Esophagus muscularis mucosa (tissue), 4 donors: ENCODE measurements around the gene ZNF155. TPM values are rescaled to one million over a fixed set of nuclear protein-coding genes. Genes with fewer than 3 reads are reported as not detected.

ENCODE experiments used
- DNase-seq: peaks from one replicate; pipeline ENCODE4 v3.0.0-alpha.2; 2017; ENCODE audit errors: extremely low spot score
- H3K27ac ChIP-seq, 4 donors: fragments of 200-600 bp; sonication (generic); replicated peaks in 1 of 4; 1 replicate in 3 of 4; 2 replicates in 1 of 4; pipeline ENCODE4 v1.5.1; 2016 to 2019; ENCODE audit warnings: mild to moderate bottlenecking in 1 of 4
- H3K27me3 ChIP-seq, 4 donors: fragments of 200-600 bp; sonication (generic); one replicate each; pipeline versions ENCODE4 v1.5.1 to v1.6.0; 2016 to 2019
- H3K36me3 ChIP-seq, 4 donors: fragments of 200-600 bp; sonication (generic); one replicate each; pipeline ENCODE4 v1.5.1; 2016 to 2019
- H3K4me1 ChIP-seq, 4 donors: fragments of 200-600 bp; sonication (generic); one replicate each; pipeline ENCODE4 v1.5.1; 2016 to 2019
- H3K4me3 ChIP-seq, 4 donors: fragments of 200-600 bp; sonication (generic); 1 replicate in 2 of 4; 2 replicates in 2 of 4; pipeline ENCODE4 v1.5.1; 2016 to 2019; ENCODE audit warnings: mild to moderate bottlenecking in 4 of 4, moderate library complexity in 1 of 4
- H3K9me3 ChIP-seq, 4 donors: fragments of 200-600 bp; sonication (generic); 1 replicate in 3 of 4; 2 replicates in 1 of 4; pipeline ENCODE4 v1.5.1; 2016 to 2019
- CTCF ChIP-seq, 3 experiments: fragments of 200-600 bp in 2 of 3; fragments of 450-650 bp in 1 of 3; sonication (generic) in 2 of 3; IDR thresholded peaks; one replicate each; pipeline ENCODE4 v1.5.1; 2017 to 2019; ENCODE audit warnings: antibody characterized with exemption in 3 of 3, mild to moderate bottlenecking in 2 of 3, moderate library complexity in 1 of 3
- EP300 ChIP-seq: sonication (generic); formaldehyde crosslinking; IDR thresholded peaks from one replicate; pipeline ENCODE4 v1.6.1; 2017; ENCODE audit warnings: antibody characterized with exemption
- POLR2A ChIP-seq: fragments of 450-650 bp; IDR thresholded peaks from one replicate; pipeline ENCODE4 v1.6.1; 2017; ENCODE audit warnings: antibody characterized with exemption, moderate library complexity, mild to moderate bottlenecking, low read depth
- POLR2AphosphoS5 ChIP-seq, 2 donors: sonication (generic); formaldehyde crosslinking; IDR thresholded peaks; one replicate each; pipeline ENCODE4 v1.6.1; 2017; ENCODE audit warnings: antibody characterized with exemption in 2 of 2
- WGBS: methylation state at CpG from one replicate; pipeline ENCODE4 v1.1.5; 2018; 5-methylcytosine and 5-hydroxymethylcytosine counted together
- intact Hi-C: fragments of 100-400 bp; cut with DNase I; formaldehyde crosslinking; loops from one replicate; pipeline ENCODE4 v1.15.1; 2023
- total RNA-seq, 4 donors: library from RNA; depleted of rRNA; stranded (reverse); fragments of >200 nt; gene quantifications; one replicate each; pipeline versions ENCODE4 v1.1.0 to v1.2.1, GENCODE V29; 2016

Gene ZNF155
- total RNA-seq, 4 donors from 2014 or later = 5.3 to 6.2 (median 5.9) TPM

GRCh38 chr19:44019498-44019897, 35.5 kb downstream of the ZNF155 start:
- H3K27me3 ChIP-seq = no peaks in the 10 kb centered on the region
- no peaks in the 10 kb centered on the region for H3K36me3 ChIP-seq
- H3K4me1 ChIP-seq = peaks cover 0 to under 1% (median 0%) of the 10 kb centered on the region in 4 donors
- H3K4me3 ChIP-seq = no peak overlapping the region
- peaks cover 0 to 18% (median 9%) of the 10 kb centered on the region in 4 donors for H3K9me3 ChIP-seq
- 58% methylated on average over 2 of the region's 2 CpGs for WGBS
- DNase-seq = peak; percentile 12
- intact Hi-C loops = no loop called here
- H3K27ac ChIP-seq = no peak overlapping the region
- TF ChIP-seq POLR2AphosphoS5 (IDR thresholded peaks at IDR 0.05) = no peak
- no peak for TF ChIP-seq EP300
- no peak for TF ChIP-seq CTCF (IDR thresholded peaks at IDR 0.05)
- no peak for TF ChIP-seq POLR2A

GRCh38 chr19:44021221-44021620, 37.2 kb downstream of the ZNF155 start:
- H3K27ac ChIP-seq = no peak overlapping the region
- no peaks in the 10 kb centered on the region for H3K27me3 ChIP-seq
- H3K4me3 ChIP-seq = no peak overlapping the region
- peaks cover 6 to 13% (median 12%) of the 10 kb centered on the region in 4 donors for H3K4me1 ChIP-seq
- DNase-seq = peak; percentile 12
- peaks cover 0 to 7% (median 4%) of the 10 kb centered on the region in 4 donors for H3K9me3 ChIP-seq
- intact Hi-C loops = no loop called here
- H3K36me3 ChIP-seq = peaks cover 0 to 1% (median 0%) of the 10 kb centered on the region in 4 donors
- no peak for TF ChIP-seq POLR2AphosphoS5 (IDR thresholded peaks at IDR 0.05)
- TF ChIP-seq EP300 = no peak
- no peak for TF ChIP-seq POLR2A
- TF ChIP-seq CTCF (IDR thresholded peaks at IDR 0.05) = no peak

- WGBS = 45% methylated on average over 4 of the region's 4 CpGs
- Histone ChIP-seq H3K4me1 (peaks cover 6 to 14% (median 13%) of the 10 kb centered on the region in 4 donors), H3K9me3 (peaks cover 0 to 33% (median 28%) of the 10 kb centered on the region in 4 donors), H3K4me3 (peak overlapping the region; percentile 73 to 90 (median 79)), H3K27me3 (no peaks in the 10 kb centered on the region), H3K36me3 (peaks cover 31 to 38% (median 33%) of the 10 kb centered on the region in 4 donors), H3K27ac (peak overlapping the region; percentile 62 to 74 (median 69))
- no peak for DNase-seq
- TF ChIP-seq CTCF (IDR thresholded peaks at IDR 0.05) (no peak), EP300 (no peak), POLR2AphosphoS5 (IDR thresholded peaks at IDR 0.05) (no peak), POLR2A (no peak)
- intact Hi-C loops = no loop called here
Measured at GRCh38 chr19:44024900-44025216, 40.9 kb downstream of the ZNF155 start.

GRCh38 chr19:44025217-44025936, 41.4 kb downstream of the ZNF155 start, which contains the start of gene ZNF222:
TSS of gene ZNF222 (plus strand) at chr19:44025379. CDS start at chr19:44025437, 58 bp downstream.
- TF ChIP-seq CTCF (IDR thresholded peaks at IDR 0.05) (no peak), POLR2AphosphoS5 (IDR thresholded peaks at IDR 0.05) (peak; percentile 36 to 71)
- peaks cover 2 to 38% (median 32%) of the 10 kb centered on the region in 4 donors for H3K9me3 ChIP-seq
- peak within 1 kb of the TSS; percentile 62 to 74 (median 69) for H3K27ac ChIP-seq
- H3K4me3 ChIP-seq = peak within 1 kb of the TSS; percentile 73 to 90 (median 79)
- under 1% methylated on average over 31 of the region's 37 CpGs for WGBS
- peaks cover 36 to 43% (median 38%) of the 10 kb centered on the region in 4 donors for H3K36me3 ChIP-seq
- intact Hi-C loops = no loop called here
- H3K4me1 ChIP-seq = peaks cover 6 to 14% (median 13%) of the 10 kb centered on the region in 4 donors
- no peaks in the 10 kb centered on the region for H3K27me3 ChIP-seq
- DNase-seq = peak; percentile 95
